Skeletal muscle cell (primary cell): Measurements from ENCODE around the gene RPS6KB2.

Experiments
- DNase-seq: peaks from one replicate; pipeline ENCODE4 v3.0.0-alpha.2; 2010; ENCODE audit warnings: low read depth
- H3K4me3 ChIP-seq: 2 replicates; pipeline ENCODE4 v1.5.1; 2011; ENCODE audit warnings: low read depth, mild to moderate bottlenecking, control low read depth, low read length, moderate library complexity

Gene RPS6KB2

DNA sequence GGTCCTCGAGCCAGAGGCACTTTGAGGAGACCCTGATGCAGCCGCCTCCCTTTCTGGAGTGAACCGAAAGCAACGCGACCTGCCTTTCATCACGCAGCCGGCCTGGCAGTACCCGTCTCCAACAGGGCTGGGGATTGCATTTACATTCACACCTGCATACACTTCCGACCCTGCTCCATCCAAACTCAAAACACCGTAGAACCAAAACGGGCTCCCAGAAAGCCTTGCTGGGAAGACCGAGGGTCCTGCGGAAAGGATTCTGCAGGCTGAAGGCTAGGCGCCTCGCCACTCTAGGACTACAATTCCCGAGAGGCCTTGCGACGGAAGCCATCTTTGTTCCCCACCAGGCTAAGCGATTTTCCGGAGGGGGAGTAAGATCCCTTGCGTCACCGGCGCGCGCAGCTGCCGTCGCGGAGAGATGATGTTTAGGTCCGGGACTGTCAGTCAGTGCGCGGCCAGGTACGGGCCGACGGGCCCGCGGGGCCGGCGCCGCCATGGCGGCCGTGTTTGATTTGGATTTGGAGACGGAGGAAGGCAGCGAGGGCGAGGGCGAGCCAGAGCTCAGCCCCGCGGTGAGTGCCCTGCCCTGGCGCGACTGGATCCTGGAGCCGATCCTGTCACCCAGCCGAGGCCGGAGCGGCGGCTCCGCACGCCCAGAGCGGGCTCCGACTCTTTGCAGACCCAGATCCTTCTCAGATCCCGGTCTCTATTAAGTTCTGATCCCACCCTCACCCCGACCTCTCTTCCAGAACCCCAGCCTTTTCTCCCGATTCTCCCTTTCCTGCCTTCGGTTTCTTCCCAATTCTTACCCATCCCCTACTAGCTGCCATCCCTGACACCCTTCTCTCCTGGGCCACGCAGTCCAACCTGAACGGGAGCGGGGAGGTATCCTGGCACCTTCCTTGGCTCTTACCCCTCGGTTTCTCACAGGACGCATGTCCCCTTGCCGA lies at the start of gene RPS6KB2:
RPS6KB2 (plus strand) TSS at position 443 of the 950 bp plus-strand sequence; CDS start at position 495, 52 bp downstream.
- peak; percentile 92 for DNase-seq
- peak within 1 kb of the TSS; percentile 99 for H3K4me3 ChIP-seq

DNA sequence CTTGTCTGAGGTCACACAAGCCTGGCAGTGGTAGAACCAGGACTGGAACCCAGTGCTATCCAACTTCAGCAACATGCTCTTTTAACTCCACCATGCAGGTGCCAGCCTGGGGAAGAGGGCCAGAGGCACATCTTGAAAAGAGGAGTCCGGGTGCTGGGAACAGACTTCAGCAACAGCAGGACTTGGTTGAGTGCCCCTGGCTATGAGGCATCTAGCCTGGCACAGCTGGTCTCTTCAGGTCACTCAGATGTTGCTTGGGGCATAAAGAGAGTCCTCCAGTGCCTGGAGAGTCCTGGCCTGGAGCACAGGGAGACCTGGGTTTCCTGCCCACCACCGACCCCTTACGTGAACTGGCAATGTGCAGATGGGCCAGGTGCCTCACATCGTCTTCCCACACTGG lies 49.8 kb upstream of the RPS6KB2 start:
- no peak overlapping the region for H3K4me3 ChIP-seq
- no peak for DNase-seq

DNA sequence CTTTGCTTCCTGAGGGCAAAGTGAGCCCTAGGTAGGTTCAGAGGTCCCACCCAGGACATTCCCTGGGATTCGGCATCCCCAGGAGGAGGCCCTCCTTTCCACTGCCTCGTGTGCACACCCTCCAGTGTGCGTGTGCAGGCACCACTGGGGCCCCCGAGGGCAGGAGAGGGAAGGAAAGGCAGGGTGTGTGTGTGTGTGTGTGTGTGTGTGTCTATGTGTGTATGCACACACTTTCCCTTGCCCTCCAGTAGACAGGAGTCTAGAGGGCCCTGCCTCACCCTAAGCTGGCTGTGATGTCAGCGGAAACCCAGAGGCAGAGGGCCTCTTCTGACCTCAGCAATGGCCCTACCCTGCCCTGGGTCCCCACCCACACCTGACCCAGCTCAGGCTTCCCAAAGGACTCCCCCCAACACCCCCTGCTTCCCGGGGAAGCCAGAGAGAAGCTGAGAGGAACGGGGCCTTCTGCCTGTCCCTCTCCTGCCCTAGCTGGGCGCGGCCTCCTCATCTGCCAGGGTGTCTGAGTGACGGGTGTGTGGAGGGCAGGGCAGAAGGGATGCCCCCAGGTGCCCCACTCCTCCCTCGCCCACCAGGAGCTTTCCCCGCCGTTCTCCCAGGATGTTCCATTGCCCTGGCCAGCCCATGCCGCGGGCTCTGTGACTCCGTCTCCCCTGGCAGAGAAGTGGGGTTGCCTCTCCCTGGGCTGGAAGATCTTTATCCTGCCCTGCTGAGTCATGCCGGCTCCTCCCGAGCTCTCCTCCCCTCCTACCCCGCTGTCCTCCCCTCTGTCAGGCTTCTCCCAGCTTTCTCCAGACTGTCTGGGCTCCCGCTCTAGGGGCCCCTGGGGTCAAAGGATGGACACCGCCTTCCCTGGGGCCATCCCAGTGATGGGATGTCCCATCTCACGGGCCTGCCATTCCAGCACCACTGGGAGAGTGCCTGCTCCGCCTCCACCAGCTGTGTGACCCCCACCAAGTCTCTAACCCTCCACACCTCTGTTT lies 48.9 kb upstream of the RPS6KB2 start:
- no peak for DNase-seq
- no peak overlapping the region for H3K4me3 ChIP-seq

DNA sequence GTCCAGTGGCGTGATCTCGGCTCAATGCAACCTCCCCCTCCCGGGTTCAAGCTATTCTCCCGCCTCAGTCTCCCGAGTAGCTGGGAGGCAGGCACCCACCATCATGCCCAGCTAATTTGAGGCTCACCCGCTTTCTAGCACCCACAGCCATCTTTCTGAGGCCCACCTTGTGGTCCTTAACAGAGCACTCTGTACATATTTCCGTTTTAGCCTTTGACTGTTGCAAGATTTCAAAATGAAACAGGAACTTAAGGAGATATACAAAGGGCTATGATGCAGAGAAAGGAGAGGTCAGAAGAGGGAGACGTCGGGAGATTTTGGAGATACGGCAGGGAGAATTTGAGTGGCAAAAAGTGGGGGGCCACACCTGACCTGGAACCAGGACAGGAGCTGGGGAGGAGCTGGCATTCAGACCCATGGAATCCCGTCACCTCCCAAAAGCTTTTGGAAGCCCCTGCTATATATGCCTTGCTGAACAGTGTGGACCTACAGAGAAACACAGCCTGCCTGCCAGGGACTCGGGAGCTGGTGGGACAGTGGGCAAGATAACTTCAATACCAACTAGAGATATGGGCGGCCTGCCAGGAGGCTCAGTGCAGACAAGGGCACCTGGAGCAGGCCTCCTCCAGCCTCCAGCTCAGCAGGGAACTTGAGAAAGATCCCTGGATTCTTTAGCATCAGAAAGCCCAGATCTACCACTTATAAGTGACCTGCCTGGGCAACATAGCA lies 46.9 kb upstream of the RPS6KB2 start:
- no peak overlapping the region for H3K4me3 ChIP-seq
- no peak for DNase-seq

DNA sequence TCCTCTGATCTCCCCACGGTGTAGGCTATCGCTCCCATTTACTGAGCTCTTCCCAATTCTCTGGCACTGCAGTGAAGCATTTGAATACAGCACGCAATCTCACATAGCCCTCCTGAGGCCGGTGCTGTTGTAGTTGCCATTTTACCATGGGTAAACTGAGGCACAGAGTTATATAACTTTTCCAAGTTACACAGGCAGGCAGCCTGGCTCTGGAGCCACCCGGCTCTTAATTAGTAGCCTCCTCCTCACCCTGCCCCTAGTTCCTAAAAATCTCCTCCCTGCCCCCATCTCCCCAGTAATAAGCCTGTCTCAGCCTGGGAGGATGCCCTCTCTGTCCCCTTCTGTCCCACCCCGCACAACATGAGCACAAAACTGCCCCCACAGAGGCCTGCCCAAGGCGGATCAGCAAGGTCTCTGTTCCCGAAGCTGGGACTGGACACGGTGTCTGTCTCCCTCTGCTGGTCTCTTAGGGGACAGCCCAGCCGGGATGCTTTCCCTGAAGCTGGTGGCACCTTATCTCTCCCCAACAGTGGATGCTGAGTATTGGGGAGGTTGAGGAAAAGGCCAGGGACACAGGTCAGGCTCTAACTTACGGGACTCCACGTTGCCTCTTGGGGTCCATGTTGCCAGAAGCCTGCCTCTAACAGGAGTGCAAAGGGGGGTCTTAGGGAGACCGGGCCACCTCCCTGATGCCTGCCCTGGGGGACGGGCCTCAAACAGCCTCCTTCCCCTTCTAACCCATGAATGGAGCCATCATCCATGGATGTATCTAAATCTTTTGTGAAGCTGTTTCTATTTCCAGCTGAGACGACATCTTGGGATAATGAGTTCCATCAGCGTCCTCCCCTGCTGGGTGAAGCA lies 45.8 kb upstream of the RPS6KB2 start:
- no peak for DNase-seq
- no peak overlapping the region for H3K4me3 ChIP-seq

DNA sequence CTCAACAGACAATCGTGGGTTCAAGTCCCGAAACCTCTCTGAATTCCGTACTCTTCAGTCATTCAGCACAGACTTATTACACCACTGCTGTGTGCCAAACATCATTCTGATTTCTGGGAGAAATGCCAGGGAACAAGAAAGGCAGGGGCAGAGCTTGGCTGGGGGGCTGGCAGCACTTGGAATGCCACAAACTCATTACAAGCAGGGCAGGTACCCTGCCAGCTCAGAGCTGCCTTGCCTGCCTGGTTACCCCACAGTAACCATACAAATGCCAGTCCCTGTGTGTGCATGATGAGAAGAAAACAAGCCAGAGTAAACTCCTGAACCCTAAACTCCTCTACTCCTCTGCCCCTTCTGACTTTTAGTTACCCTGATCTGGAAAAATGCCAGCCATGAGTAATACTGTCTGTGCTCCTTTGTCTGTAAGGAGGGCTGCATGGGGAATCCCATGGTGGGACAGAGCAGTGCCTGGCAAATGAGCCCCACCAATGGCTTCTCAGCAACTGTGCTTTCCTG lies 43.4 kb upstream of the RPS6KB2 start:
- DNase-seq, result no peak
- H3K4me3 ChIP-seq, result no peak overlapping the region

DNA sequence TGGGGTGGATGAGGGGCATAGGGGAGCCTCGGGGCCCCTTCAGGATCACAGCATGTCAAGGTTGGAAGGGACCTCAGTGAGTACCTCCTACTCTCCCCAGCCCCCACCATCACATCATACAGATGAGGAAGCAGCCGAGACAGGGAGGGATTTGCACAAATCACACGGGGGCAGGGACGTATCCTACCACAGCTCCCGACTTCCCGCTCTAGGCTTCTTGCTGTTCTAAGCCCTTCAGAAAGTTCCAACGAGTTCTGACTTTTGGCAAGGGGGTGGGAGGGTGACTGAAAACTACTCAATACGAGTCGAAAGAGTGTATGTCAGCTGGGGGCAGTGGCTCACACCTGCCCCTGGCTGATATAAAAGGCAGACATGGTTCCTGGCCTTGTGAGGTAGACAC lies 41.2 kb upstream of the RPS6KB2 start:
- no peak for DNase-seq
- no peak overlapping the region for H3K4me3 ChIP-seq

DNA sequence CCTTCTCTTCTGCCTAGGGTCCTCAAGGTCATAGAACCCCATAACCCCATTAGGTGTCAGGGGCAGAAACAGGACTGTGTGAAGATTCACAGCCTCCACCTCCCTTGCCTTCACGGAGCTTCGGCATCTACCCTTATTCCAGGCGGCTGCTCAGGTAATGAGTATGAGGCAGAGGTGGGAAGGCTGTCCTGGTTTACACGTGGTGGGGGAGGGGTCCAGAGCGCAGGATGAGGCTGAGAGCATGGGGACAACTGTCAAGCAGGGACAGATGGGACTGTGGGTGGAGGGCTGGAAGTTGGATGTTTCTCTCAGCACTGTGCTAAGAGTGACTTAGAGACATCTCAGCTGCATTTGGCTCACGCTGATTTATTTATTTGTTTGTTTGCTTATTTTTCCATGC lies 40.8 kb upstream of the RPS6KB2 start:
- no peak overlapping the region for H3K4me3 ChIP-seq
- DNase-seq, result no peak

DNA sequence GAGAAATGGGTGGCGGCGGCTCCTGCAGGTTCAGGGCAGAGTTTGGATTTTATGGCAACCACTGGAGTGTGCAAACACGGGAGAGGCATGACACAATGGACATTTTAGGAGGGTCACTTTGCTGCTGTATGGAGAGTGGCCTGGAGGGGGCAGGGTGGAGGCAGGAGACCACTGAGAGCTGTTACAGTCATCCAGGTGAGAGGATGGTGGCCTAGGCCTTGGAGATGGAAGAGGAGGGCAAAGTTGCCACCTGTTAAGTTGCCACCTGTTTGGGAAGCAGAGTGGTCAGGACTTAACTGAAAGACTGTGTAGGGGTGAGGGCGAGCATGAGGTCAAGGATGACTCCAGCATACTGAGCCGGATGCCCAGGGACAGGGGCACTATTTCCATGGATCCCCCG lies 38.8 kb upstream of the RPS6KB2 start:
- no peak for DNase-seq

DNA sequence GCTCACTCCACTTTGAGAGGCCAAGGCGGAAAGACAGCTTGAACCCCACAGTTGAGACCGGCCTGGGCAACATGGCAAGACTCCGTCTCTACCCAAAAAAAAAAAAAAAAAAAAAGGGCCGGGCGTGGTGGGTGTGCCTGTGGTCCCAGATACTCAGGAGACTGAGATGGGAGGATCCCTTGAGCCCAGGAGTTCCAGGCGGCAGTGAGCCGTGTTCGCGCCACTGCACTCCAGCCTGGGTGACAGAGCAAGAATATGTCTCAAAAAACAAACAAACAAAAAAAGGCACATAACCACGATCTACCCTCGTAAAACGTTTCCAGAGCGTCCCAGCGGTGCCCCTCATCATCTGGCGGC lies 37.4 kb upstream of the RPS6KB2 start:
- no peak for DNase-seq

More for the DNA sequence above, 38.8 kb upstream of the RPS6KB2 start:
- no peak overlapping the region for H3K4me3 ChIP-seq

DNA sequence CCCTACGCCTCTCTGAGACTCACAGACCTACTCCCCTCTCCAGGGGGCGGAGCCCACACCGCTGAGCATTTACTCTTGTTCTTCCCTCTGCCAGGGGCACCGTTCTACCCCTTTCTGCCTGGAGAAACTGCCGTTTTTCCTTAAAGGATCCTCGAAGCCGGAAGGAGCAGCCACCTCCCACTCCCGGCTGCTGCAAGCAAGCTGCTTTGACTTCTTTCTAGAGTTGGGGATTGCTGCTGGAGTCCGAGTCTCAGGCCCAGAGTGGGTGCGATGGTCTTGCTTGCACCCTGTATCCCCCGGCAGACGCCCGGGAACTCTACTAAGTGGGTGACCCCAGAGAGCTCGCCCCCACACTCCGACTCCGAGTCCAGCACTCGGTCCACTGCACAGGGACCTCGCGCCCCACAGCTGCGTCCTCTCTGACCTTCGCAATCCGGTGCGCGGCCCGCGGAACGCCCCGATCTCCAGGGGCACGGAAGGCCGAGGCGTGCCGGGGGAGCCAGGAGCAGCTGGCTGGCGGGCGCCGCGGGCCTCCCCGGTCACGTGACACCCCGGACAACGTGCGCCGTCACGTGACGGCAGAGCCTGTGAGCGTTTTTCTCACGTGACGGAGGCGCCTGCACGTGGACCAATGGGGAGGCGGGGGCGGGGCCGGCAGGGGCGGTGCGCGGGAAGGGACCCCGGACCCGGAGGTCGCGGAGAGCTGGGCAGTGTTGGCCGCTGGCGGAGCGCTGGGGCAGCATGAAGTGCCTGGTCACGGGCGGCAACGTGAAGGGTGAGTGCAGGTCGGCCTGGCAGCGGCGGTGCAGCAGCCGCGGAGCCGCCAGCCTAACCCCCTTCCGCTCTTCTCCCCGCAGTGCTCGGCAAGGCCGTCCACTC lies 36.8 kb upstream of the RPS6KB2 start, which contains the start of gene RAD9A:
RAD9A (plus strand) TSS at position 683 of the 879 bp plus-strand sequence; CDS start at position 742, 59 bp downstream.
- peak within 1 kb of the TSS; percentile 63 for H3K4me3 ChIP-seq
- peak; percentile 78 for DNase-seq

More for the DNA sequence above, 37.4 kb upstream of the RPS6KB2 start:
- H3K4me3 ChIP-seq, result peak overlapping the region; percentile 63

DNA sequence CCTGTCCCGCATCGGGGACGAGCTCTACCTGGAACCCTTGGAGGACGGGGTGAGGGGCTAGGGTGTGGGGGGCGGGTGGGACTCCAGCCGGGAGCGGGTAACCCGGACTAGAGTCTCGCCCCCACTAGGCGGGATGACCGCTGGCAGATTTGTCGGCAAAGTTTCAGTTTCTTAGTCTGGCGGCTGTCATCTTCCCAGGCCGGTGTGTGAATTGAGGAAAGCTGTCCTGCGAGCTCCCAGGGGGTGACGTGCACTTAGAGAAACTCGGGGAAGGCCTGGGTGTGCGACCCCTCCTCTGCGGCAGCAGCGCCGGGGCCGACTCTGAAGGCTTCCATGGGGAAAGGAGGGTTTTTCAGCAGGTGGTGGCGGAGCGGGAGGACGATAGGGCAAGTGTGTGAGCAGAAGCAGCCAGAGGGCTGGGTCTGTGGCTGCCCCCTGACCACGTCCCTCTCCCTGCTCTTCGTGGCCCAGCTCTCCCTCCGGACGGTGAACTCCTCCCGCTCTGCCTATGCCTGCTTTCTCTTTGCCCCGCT lies 36.0 kb upstream of the RPS6KB2 start:
- no peak for DNase-seq
- H3K4me3 ChIP-seq, result peak overlapping the region; percentile 63

DNA sequence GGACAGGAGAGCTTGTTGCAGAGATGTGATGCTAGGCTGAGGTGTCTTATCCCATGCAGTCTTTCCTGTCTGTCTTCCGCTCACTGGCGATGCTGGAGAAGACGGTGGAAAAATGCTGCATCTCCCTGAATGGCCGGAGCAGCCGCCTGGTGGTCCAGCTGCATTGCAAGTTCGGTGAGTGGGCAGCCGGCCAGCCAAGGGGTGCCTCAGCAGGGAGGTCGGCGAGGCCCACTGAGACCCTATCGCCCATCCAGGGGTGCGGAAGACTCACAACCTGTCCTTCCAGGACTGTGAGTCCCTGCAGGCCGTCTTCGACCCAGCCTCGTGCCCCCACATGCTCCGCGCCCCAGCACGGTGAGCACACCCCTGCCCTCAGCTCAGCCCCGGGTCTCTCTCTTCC lies 34.9 kb upstream of the RPS6KB2 start:
- no peak overlapping the region for H3K4me3 ChIP-seq
- no peak for DNase-seq

DNA sequence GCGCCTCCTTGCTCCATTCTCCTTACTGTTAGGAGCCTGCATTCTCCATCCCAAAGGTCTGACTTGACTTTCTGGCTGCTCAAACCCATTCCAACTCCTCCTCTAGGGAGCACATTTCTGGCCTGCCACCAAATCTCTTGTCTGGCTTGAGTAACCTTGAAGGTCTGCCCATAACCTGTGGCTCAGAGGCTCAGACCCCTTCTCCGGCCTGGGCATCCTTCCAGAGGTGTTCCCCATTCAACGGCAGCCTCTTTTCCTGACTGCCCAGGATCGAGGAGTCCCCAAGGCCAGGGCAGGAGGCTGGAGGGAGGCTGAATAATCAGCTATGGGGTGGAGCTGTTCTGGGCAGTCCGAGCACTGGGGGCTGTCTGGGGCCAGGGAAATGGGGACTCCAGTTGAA lies 34.3 kb upstream of the RPS6KB2 start:
- DNase-seq, result no peak

DNA sequence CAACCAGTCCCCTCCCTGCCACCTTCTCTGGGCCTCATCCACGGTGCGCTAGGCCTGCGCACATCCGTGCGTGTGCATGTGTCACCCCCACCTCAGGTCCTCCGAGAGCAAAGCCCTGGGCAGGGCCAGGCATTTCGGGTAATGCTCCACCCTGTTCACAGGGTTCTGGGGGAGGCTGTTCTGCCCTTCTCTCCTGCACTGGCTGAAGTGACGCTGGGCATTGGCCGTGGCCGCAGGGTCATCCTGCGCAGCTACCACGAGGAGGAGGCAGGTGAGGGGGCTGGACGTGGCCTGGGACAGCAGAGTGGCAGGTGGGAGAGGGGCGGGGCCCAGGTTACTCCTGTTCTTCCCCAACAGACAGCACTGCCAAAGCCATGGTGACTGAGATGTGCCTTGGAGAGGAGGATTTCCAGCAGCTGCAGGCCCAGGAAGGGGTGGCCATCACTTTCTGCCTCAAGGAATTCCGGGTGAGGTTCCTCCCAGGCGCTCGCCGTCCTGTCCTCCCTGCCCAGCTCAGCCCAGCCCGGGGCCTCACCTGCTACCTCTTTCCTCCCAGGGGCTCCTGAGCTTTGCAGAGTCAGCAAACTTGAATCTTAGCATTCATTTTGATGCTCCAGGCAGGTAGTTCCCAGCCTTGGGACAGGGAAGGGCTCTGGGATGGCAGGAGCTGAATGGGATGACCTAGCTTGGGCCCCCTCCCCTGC lies 32.6 kb upstream of the RPS6KB2 start:
- H3K4me3 ChIP-seq, result no peak overlapping the region
- no peak for DNase-seq

More for the DNA sequence above, 34.3 kb upstream of the RPS6KB2 start:
- no peak overlapping the region for H3K4me3 ChIP-seq

DNA sequence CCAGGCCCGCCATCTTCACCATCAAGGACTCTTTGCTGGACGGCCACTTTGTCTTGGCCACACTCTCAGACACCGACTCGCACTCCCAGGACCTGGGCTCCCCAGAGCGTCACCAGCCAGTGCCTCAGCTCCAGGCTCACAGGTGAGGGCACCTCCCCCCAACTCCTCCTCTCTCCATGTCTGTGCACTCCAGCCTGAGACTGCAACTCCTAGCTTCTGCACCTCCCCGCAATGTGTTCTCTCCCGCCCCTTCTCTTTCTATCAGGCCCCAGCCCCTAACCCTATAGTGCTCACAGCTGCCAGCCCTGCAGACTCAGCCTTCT lies 32.1 kb upstream of the RPS6KB2 start:
- H3K4me3 ChIP-seq, result no peak overlapping the region
- DNase-seq, result no peak
